Hepatocyte (in vitro differentiated cells): ENCODE measurements around the gene ADAM12.

ENCODE experiments used
- CTCF ChIP-seq: fragments of 200-600 bp; sonication (generic); IDR thresholded peaks from 2 replicates; pipeline ENCODE4 v1.5.1; 2016; ENCODE audit warnings: antibody characterized with exemption, mild to moderate bottlenecking; ENCODE audit not compliant: poor library complexity
- EZH2 ChIP-seq: fragments of 200-600 bp; sonication (generic); IDR thresholded peaks from 2 replicates; pipeline ENCODE4 v1.6.1; 2016; ENCODE audit warnings: antibody characterized with exemption, mild to moderate bottlenecking, borderline replicate concordance
- EZH2phosphoT487 ChIP-seq: fragments of 200-600 bp; sonication (generic); IDR thresholded peaks from one replicate; pipeline ENCODE4 v1.6.1; 2018; ENCODE audit warnings: antibody characterized with exemption, mild to moderate bottlenecking, low read depth, moderate library complexity; ENCODE audit not compliant: unreplicated experiment, severe bottlenecking

DNA sequence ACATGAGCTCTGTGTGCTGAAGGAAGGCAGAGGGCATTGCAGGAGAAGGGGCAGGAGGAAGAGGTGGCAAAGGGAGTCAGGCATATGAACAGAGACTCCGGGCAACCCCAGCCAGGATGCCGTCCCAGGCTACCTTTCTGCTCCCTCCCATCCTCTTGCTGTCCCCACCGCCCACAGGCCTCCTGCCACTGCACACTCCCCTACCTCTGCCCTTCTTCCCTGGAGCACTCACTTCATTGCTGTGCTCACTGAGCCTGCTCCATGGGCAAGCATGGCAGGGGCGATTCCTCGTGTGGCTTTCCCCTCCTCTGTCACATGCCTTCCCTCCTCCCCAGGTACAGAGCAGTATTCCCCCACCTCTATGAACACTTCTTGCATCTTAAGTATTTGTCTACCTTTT is 398.5 kb downstream of the ADAM12 start:
- TF ChIP-seq EZH2 (no peak), CTCF (no peak), EZH2phosphoT487 (no peak)
